DND-41 (cell line): ENCODE results near the gene ANKHD1.

ENCODE experiments used
- ATAC-seq: fragments of 200-7000 bp; cut with Tn5 transposase; 3 replicates; pipeline ENCODE4 v1.9.1; 2021; ENCODE audit warnings: low read depth; ENCODE audit not compliant: insufficient read depth
- DNase-seq: peaks from one replicate; pipeline ENCODE4 v3.0.0-alpha.2; 2020
- H2AFZ ChIP-seq: 2 replicates; pipeline ENCODE4 v1.6.0; 2012; ENCODE audit warnings: low read depth, low read length
- H3K27ac ChIP-seq: 2 replicates; pipeline ENCODE4 v1.5.1; 2012; ENCODE audit warnings: low read length, inconsistent platforms
- H3K27me3 ChIP-seq: fragments of 200-600 bp; sonication (generic); 2 replicates; pipeline ENCODE4 v1.6.0; 2012; ENCODE audit warnings: low read length, mild to moderate bottlenecking, inconsistent platforms; ENCODE audit not compliant: insufficient read depth, poor library complexity
- H3K36me3 ChIP-seq: 2 replicates; pipeline ENCODE4 v1.5.1; 2012; ENCODE audit warnings: low read length, inconsistent platforms; ENCODE audit not compliant: insufficient read depth
- H3K4me1 ChIP-seq: 2 replicates; pipeline ENCODE4 v1.5.1; 2012; ENCODE audit warnings: mild to moderate bottlenecking, low read length; ENCODE audit not compliant: insufficient read depth
- H3K4me2 ChIP-seq: 2 replicates; pipeline ENCODE4 v1.6.0; 2012; ENCODE audit warnings: mild to moderate bottlenecking, moderate library complexity, low read length, inconsistent platforms; ENCODE audit not compliant: insufficient read depth
- H3K4me3 ChIP-seq, 2 experiments: fragments of 200-600 bp in 1 of 2; shearing (Covaris generic) in 1 of 2; 2 replicates each; pipeline ENCODE4 v1.5.1; 2012 to 2016; ENCODE audit warnings: inconsistent platforms in 2 of 2, low read length in 2 of 2, mild to moderate bottlenecking in 2 of 2, low read depth in 1 of 2, moderate library complexity in 1 of 2
- H3K79me2 ChIP-seq: 2 replicates; pipeline ENCODE4 v1.6.0; 2012; ENCODE audit warnings: low read length, inconsistent platforms; ENCODE audit not compliant: insufficient read depth
- H3K9ac ChIP-seq: 2 replicates; pipeline ENCODE4 v1.6.0; 2012; ENCODE audit warnings: low read depth, mild to moderate bottlenecking, inconsistent platforms, low read length, moderate library complexity
- H3K9me3 ChIP-seq: 2 replicates; pipeline ENCODE4 v1.5.1; 2012; ENCODE audit warnings: low read length, moderate library complexity, mild to moderate bottlenecking, inconsistent platforms; ENCODE audit not compliant: insufficient read depth, severe bottlenecking
- H4K20me1 ChIP-seq: 2 replicates; pipeline ENCODE4 v1.6.0; 2012; ENCODE audit warnings: low read length; ENCODE audit not compliant: insufficient read depth
- EZH2 ChIP-seq: IDR thresholded peaks from 3 replicates; pipeline ENCODE4 v1.6.1; 2012; ENCODE audit warnings: borderline replicate concordance, low read depth, mild to moderate bottlenecking, moderate library complexity, low read length, inconsistent platforms; ENCODE audit not compliant: severe bottlenecking
- TF ChIP-seq, protein P1 (sequence below): IDR thresholded peaks from 2 replicates; pipeline ENCODE4 v1.5.1; 2012; ENCODE audit warnings: borderline replicate concordance, low read length, moderate library complexity, mild to moderate bottlenecking; ENCODE audit not compliant: poor library complexity, severe bottlenecking; ENCODE audit errors: extremely low read depth

ANKHD1 gene

DNA sequence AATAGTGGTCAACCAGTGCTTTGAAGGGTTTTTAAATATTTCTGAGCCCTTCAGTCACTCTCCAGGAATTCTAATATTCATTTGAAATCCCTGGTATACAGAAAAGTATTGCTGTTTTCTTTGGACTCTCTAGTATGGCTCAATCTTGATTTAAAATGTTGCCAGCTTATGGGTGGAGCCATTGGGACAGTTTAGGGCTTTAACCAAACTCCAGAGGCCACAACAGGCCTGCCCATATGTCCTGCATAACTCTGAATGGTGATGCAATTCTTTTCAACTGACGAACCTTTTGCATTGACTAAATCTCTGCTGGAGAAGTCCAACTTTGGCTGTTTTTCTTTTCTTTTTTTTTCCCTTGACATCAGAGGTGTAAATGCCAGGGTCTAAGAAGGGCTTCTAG lies 10.3 kb upstream of the ANKHD1 start:
- Histone ChIP-seq H3K36me3 (no peaks in the 10 kb centered on the region), H3K4me2 (no peak overlapping the region), H3K9me3 (no peaks in the 10 kb centered on the region), H3K4me3 (no peak overlapping the region), H3K9ac (no peak overlapping the region), H3K27me3 (no peaks in the 10 kb centered on the region), H3K27ac (no peak overlapping the region), H2AFZ (no peak overlapping the region), H3K4me1 (no peaks in the 10 kb centered on the region), H4K20me1 (no peaks in the 10 kb centered on the region), H3K79me2 (0 out of 2 replicates have a peak, but pooled peaks cover 2% of the 10 kb centered on the region)
- no peak for TF ChIP-seq EZH2
- TF ChIP-seq, protein P1, sequence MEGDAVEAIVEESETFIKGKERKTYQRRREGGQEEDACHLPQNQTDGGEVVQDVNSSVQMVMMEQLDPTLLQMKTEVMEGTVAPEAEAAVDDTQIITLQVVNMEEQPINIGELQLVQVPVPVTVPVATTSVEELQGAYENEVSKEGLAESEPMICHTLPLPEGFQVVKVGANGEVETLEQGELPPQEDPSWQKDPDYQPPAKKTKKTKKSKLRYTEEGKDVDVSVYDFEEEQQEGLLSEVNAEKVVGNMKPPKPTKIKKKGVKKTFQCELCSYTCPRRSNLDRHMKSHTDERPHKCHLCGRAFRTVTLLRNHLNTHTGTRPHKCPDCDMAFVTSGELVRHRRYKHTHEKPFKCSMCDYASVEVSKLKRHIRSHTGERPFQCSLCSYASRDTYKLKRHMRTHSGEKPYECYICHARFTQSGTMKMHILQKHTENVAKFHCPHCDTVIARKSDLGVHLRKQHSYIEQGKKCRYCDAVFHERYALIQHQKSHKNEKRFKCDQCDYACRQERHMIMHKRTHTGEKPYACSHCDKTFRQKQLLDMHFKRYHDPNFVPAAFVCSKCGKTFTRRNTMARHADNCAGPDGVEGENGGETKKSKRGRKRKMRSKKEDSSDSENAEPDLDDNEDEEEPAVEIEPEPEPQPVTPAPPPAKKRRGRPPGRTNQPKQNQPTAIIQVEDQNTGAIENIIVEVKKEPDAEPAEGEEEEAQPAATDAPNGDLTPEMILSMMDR = no peak
- ATAC-seq (no peak), DNase-seq (no peak)

DNA sequence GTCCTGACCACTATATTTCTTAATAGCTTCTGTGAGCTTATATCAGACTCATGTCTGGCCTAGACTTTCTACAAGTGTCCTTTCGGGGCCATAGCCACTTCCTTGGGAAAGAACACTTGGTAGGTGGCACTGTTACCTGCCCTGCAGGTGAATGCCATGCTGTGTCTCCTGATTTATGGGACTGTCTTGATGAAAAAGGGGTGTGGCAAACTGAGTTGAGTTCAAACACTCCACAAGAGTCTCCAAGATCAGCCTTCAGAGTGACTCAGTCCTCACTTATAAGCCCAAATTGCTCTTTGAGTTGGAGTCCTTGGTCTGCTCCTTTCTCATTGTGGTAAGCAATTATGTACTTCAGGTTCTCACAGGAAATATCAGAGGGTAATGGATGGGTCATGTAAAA lies 9.9 kb upstream of the ANKHD1 start:
- H3K4me3 ChIP-seq = no peak overlapping the region
- no peaks in the 10 kb centered on the region for H3K9me3 ChIP-seq
- no peak overlapping the region for H3K4me2 ChIP-seq
- no peak overlapping the region for H3K9ac ChIP-seq
- no peaks in the 10 kb centered on the region for H3K4me1 ChIP-seq
- DNase-seq = no peak
- 0 out of 2 replicates have a peak, but pooled peaks cover 2% of the 10 kb centered on the region for H3K79me2 ChIP-seq
- TF ChIP-seq, protein P1 = no peak
- no peak for TF ChIP-seq EZH2
- no peak overlapping the region for H2AFZ ChIP-seq
- no peaks in the 10 kb centered on the region for H3K36me3 ChIP-seq
- H3K27ac ChIP-seq = no peak overlapping the region
- H3K27me3 ChIP-seq = no peaks in the 10 kb centered on the region
- H4K20me1 ChIP-seq = no peaks in the 10 kb centered on the region
- no peak for ATAC-seq

DNA sequence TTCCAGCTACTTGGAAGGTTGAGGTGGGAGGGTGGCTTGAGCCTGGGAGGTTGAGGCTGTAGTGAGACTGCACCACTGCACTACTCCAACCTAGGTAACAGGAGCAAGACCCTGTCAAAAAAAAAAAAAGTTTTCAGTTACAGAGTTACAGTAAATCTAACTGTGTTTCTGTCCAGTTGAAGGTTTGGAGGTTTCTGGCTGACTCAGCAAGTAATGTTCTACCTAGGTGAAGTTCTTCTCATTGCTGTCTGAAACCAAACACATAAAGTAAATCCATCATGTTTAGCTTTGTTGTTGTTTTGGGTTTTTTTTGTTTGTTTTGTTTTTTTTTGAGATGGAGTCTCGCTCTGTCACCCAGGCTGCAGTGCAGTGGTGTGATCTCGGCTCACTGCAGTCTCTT lies 7.9 kb upstream of the ANKHD1 start:
- Histone ChIP-seq H3K9me3 (no peaks in the 10 kb centered on the region), H3K4me2 (no peak overlapping the region), H3K36me3 (no peaks in the 10 kb centered on the region), H3K4me3 (no peak overlapping the region), H3K9ac (no peak overlapping the region), H4K20me1 (no peaks in the 10 kb centered on the region), H3K4me1 (no peaks in the 10 kb centered on the region), H2AFZ (no peak overlapping the region), H3K27me3 (no peaks in the 10 kb centered on the region), H3K79me2 (peaks cover 9% of the 10 kb centered on the region), H3K27ac (no peak overlapping the region)
- DNase-seq = no peak
- ATAC-seq = no peak
- TF ChIP-seq EZH2 = no peak
- TF ChIP-seq, protein P1 = no peak

DNA sequence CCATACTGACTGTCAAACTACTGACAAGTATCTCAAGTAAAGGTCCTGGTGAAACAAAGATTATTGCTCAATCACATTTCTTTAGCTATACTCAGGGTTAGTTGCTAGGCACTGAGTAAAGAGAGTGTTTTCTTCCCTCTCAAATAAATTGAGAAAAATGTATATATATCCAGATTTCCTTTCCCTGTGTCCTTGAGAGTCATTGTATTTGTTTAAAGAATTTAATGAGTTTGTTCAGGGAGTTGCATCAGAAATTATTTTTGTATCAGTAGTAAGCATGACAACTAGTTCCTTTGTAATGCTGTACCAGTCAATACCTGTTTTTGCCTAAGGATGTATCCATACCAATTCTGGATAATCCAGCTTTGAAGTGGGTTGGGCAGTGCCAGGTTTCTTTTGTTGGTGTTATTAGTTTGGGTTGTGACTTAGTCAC lies 3.2 kb upstream of the ANKHD1 start:
- DNase-seq = no peak
- Histone ChIP-seq H3K4me3 (no peak overlapping the region), H3K36me3 (peaks cover 4% of the 10 kb centered on the region), H3K79me2 (peaks cover 46% of the 10 kb centered on the region), H3K27ac (no peak overlapping the region), H3K4me2 (no peak overlapping the region), H3K9ac (no peak overlapping the region), H3K27me3 (no peaks in the 10 kb centered on the region), H4K20me1 (peaks cover 10% of the 10 kb centered on the region), H3K4me1 (peaks cover 21% of the 10 kb centered on the region), H2AFZ (no peak overlapping the region), H3K9me3 (no peaks in the 10 kb centered on the region)
- TF ChIP-seq, protein P1 = no peak
- no peak for TF ChIP-seq EZH2
- ATAC-seq = no peak
